ENCODE data around the gene ZNRF3.

Gene ZNRF3

DNA sequence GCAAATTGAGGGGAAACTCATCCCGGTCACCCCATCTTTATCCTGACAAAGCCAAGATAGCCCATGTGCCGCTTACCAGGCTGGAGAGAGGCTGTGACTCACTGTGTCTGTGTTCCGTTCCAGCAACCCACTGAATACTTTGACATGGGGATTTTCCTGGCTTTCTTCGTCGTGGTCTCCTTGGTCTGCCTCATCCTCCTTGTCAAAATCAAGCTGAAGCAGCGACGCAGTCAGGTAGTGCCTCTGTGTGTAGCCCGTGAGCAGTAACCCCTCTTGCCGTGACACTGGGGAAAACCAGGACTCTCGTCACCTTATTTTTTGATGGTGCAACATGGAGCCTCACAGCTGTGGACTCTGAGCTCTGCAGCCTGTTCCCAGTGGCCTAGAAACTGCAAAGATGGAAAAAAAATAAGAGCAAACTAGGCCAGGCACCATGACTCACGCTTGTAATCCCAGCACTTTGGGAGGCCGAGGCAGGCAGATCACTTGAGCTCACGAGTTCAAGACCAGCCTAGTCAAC, 161.3 kb downstream of the ZNRF3 start:
- DNase-seq = no peak

DNA sequence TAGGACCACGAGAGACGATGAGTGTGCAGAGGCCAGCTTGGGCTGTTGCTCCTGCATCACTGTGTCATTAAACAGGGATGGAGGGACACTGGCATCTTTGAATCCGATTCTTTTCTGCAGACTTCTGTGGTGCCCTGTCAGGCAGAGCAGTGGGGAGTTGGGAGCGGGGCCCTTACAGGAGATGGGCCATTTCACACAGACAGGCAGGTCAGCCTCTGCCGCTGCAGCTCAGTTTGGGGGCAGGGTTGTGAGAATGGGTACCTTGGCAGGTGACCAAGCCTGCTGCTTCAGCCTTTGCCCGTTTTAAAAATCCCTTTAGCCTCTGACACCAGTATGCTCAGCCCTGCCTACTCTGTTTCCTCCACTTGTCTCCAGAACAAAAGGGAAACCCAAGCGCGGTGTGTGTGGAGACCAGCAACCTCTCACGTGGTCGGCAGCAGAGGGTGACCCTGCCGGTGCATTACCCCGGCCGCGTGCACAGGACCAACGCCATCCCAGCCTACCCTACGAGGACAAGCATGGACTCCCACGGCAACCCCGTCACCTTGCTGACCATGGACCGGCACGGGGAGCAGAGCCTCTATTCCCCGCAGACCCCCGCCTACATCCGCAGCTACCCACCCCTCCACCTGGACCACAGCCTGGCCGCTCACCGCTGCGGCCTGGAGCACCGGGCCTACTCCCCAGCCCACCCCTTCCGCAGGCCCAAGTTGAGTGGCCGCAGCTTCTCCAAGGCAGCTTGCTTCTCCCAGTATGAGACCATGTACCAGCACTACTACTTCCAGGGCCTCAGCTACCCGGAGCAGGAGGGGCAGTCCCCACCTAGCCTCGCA, 165.7 kb downstream of the ZNRF3 start:
- DNase-seq = no peak

GRCh38 chr22:29049655-29050263, 166.4 kb downstream of the ZNRF3 start:
- no peak for DNase-seq

GRCh38 chr22:29050457-29050856, 167.1 kb downstream of the ZNRF3 start:
- DNase-seq = no peak

DNA sequence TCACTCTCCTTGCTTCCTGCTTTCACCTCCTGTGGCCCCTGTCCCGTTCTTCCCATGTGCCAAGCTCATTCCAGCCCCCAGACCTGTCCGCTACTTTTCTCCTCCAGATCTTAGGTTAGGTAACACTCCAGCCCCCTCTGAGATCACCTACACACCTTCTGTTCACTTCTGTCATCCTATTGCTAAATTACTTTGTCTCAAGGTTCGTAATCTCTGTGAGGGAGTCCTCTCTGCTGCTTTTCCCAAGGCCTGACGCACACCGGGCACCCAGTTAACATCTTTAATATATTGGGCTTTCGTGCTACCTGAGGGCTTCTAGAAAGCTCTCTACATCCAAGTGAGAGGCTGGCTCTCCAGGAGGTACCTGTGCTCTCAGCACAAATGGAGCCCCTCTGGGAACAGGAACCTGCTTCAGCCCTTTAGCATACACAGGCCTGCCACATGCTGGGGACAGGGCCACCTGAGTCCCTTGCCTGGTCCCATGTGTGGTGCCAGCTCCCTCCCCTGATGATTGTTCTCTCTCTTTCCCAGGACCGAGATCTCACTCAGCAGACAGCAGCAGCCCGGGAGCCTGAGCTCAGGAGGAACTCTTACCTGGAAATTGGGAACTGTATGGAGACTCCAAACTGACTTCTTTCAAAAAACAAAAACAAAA, 169.8 kb downstream of the ZNRF3 start:
- DNase-seq = no peak

DNA sequence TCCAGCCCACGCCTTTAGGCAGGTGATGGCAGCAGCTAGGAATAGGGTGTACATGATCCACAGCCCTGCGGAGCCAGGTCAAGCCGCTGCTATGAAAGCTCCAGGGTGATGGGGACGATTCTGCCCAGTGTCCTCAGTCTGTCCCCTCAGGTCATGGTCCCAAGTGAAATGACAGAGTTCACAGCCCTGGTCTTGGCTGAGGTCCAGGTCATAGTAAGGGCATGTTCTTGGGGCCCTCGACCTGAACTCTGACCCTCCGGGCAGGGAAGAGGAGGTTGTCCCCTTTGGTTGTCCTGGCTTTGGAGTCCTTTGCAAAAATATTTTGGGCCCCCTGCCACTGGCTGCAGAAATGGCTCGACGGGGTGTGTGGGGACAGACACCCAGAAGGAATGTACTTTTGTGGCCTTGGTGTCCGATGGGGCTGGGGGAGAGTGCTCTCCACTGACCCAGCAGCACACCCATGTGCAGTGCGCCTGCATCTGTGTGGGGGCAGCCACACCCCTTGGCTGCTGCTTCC, 170.9 kb downstream of the ZNRF3 start:
- DNase-seq = no peak

GRCh38 chr22:29055192-29055830, 171.9 kb downstream of the ZNRF3 start:
- no peak for DNase-seq

GRCh38 chr22:29056472-29056871, 173.1 kb downstream of the ZNRF3 start:
- DNase-seq = no peak

DNA sequence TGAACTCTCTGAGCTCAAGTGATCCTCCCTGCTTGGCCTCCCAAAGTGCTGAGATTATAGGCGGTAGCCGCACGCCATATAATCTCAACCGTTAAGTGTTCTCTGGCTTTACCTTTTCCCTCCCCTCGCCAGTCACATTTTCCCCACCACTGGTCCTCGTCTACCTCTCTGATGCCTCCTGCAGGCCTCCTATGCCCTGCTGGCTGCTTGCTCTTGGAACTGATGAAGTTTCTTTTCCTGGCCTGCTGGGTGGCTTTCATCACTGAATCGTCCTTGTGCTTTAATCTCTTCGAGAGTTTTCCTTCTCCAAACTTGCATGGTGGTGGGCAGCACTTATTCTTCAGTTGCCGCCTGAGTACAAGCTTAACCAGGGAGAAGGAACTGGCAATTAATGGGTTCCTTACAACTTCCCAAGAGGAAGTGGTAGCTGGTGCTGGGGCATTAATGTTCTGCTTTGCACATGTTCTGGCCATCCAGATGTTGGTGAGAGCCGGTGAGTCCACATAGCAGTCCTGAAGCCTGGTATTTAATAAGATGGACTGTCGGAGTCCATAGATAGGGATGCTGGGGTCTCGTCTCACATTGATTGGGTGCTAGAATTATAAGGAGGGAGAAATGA, 177.0 kb downstream of the ZNRF3 start:
- no peak for DNase-seq

- DNase-seq = no peak
These were observed 177.6 kb downstream of the ZNRF3 start for GRCh38 chr22:29060931-29061330.

DNA sequence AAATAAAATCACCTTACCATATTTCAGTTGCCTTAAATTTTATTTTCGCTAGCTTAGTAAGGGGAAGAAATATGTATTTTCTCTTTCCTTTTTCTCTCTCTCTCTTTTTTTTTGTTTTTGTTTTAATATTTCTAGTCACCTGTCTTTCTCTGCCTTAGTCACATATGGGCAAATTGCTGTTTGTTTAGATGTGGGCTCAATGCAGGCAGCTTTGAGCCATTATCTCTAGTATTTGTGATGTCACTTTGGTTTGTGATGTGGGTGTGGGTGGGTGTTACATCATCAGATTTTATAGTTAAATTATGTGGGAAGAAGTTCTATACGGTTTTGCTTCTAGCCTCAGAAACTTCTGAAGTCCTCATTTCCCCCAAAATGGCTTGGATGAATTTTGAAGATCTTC, 178.4 kb downstream of the ZNRF3 start, which contains the start of gene C22orf31:
TSS of gene C22orf31 (minus strand) at position 59 of the 400 bp plus-strand sequence. CDS start at position 20, 39 bp downstream.
- DNase-seq = no peak

DNA sequence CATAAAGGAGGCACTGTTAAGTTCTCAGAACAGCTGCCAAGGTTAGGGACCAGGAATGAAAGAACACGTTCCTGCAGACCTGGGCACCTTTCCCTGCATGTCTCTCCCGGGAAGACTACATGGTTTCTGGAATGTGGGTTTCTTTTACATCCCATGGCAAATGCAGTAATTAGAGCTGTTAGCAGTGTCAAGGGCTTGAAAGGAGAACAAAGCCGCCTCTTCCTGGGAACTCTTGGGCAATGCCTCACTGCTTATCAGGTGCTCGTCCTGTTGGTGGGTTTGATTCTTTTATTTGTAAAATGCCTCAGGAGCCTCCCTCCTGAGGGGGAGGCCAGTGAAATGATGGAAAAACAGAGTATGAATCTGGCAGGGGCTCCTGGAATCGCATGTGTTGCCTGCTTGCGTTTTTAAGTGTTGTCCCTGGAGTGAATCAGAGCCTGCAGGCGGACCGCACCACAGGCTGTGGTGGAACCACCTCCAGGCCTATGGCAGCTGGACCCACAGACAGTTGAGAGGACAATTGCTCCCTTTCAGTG, 179.0 kb downstream of the ZNRF3 start:
- DNase-seq = no peak

DNA sequence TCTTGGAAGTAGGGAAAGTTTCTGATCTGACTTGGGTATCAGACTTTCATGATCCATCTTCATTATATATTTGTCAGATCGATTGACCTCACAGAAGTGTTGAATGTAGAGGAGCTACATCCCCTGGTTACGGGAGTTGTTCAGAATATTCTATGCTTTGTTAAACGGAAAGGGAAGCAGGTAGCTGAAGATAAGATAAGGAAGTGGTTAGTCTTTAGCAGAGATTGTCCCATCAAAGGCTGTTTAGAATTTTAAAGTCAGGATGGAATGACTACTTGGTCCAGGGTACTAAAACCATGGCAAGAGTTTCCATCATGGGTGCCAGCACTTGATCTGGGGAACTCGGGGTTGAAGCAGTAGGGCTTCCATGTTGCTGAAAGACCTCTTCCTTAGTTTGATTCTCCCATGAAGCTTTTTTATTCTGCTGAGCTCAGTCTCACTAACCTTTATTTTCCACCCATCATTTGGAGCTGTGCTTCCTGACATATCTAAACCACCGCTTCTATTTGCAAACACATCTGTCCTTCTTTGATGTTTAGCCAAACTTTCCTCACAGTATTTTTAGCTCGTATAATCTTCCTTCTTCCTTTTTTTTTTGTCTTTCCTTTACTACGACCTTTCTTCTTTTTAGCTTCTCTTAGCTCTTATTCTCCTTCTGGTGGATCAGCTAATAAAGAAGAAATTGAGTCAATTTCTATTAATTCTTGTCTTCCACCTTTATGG, 182.3 kb downstream of the ZNRF3 start:
- no peak for DNase-seq

- no peak for DNase-seq
These were observed 186.1 kb downstream of the ZNRF3 start for GRCh38 chr22:29069463-29069862.

GRCh38 chr22:29070490-29070889, 187.1 kb downstream of the ZNRF3 start:
- DNase-seq = no peak

GRCh38 chr22:29071261-29072045, 188.1 kb downstream of the ZNRF3 start:
- peak; percentile 48 for DNase-seq

DNA sequence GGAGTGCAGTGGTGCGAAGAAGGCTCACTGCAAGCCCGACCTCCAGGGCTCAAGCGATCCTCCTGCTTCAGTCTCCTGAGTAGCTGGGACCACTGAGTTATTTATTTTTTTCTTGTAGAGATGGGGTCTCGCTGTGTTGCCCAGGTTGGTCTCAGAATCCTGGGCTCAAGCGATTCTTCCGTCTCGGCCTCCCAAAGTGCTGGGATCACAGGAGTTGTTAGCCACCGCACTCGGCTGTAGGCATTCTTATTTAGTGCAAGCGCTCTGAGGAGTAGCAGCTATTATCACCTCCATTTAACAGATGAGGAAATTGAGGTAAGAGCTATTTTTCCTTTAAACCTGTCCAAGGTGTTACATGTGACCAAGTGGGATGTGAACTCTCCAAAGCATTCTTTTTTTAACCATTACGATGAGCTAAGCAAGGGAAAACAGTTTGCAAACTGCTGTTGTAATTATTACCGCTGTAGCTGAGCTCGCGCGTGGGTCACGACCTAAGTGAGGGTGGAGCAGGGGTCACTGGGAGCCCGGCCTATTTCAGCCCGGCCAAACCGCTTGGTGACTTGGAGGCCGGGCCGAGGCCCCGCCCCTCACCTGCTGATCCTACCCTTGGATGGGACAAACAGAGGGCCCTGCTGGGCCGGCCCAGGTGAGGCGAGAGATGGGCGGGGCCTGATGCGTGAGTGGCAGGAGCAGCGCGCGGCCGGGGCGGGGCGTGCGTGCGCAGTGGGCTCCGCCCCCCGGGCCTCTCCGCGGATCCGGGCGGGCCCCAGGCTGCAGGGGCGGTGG, 189.0 kb downstream of the ZNRF3 start:
- DNase-seq = peak; percentile 88

GRCh38 chr22:29072979-29073617, 189.7 kb downstream of the ZNRF3 start, which contains the start of gene KREMEN1:
Gene KREMEN1, plus strand, starts transcription at chr22:29073035. Its CDS starts 96 bp downstream, at chr22:29073131.
- DNase-seq = no peak

Data from activated T-cell treated with anti-CD3 and anti-CD28 coated beads, Interleukin-2, amount 50 U/mL, for 1 hour (primary cell).